Measurements from ENCODE around the gene MAGEE1. TPM values are rescaled to one million over a fixed set of nuclear protein-coding genes. Genes with fewer than 3 reads are reported as not detected.
A peak's percentile ranks its signal among the peaks of the same experiment; 100 is the strongest.

MAGEE1 gene
- total RNA-seq, 4 donors from 2014 or later = 2.7 to 3.7 (median 3.0) TPM

DNA sequence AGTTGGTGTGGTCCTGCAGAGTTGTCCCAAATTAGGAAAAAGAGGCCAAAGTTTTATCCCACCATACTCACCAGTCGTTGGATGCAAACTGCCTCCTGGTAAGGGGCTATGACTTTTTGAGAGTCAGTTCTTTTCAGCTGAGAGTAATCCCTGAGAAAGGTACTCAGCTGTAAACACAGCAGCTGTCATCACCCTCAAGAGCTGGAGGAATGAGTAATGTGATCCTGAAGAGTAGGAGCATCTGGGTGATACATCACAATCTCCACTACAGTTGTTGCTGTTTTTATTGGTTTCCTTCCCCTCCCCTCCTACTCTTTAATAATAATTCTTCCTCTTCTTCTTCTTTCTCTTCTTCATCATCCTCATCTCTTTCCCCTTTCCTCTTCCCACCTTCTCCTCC is 5.7 kb downstream of the MAGEE1 start:
- no peak for DNase-seq (ENCODE audit: low spot score in 2 of 2)
- no peak overlapping the region for H3K4me3 ChIP-seq (ENCODE audit: low read depth, poor library complexity, severe bottlenecking)
- intact Hi-C loops (cut with DNase I; ENCODE audit: low total_unique reads) = no loop called here
- TF ChIP-seq POLR2A (IDR thresholded peaks at IDR 0.05) (no peak), CTCF (IDR thresholded peaks at IDR 0.05) (no peak)
- WGBS, 2 donors = 60 to 73% methylated on average over 1 of the region's 1 CpG

GRCh38 chrX:76434103-76434741 is 6.7 kb downstream of the MAGEE1 start:
- no peak for TF ChIP-seq CTCF (IDR thresholded peaks at IDR 0.05)
- TF ChIP-seq POLR2A (IDR thresholded peaks at IDR 0.05) = no peak
- no peak for DNase-seq (ENCODE audit: low spot score in 2 of 2)
- H3K4me3 ChIP-seq (ENCODE audit: low read depth, poor library complexity, severe bottlenecking) = no peak overlapping the region
- 69 to 88% methylated on average over 3 of the region's 3 CpGs for WGBS, 2 donors
- intact Hi-C loops (cut with DNase I; ENCODE audit: low total_unique reads) = no loop called here

GRCh38 chrX:76439188-76439587 is 11.7 kb downstream of the MAGEE1 start:
- no peak for DNase-seq (ENCODE audit: low spot score in 2 of 2)
- TF ChIP-seq CTCF (IDR thresholded peaks at IDR 0.05) (no peak), POLR2A (IDR thresholded peaks at IDR 0.05) (no peak)
- H3K4me3 ChIP-seq (ENCODE audit: low read depth, poor library complexity, severe bottlenecking) = no peak overlapping the region
- intact Hi-C loops (cut with DNase I; ENCODE audit: low total_unique reads) = no loop called here

GRCh38 chrX:76453737-76454406 is 26.4 kb downstream of the MAGEE1 start:
- intact Hi-C loops (cut with DNase I; ENCODE audit: low total_unique reads) = loop anchor here (5.0 kb wide), 1 partner anchor 1902 kb away; no protein-coding TSS in a partner anchor
- 57 to 84% methylated on average over 2 of the region's 2 CpGs for WGBS, 2 donors
- H3K4me3 ChIP-seq (ENCODE audit: low read depth, poor library complexity, severe bottlenecking) = no peak overlapping the region
- TF ChIP-seq POLR2A (IDR thresholded peaks at IDR 0.05) = no peak
- no peak for TF ChIP-seq CTCF (IDR thresholded peaks at IDR 0.05)
- no peak for DNase-seq (ENCODE audit: low spot score in 2 of 2)

DNA sequence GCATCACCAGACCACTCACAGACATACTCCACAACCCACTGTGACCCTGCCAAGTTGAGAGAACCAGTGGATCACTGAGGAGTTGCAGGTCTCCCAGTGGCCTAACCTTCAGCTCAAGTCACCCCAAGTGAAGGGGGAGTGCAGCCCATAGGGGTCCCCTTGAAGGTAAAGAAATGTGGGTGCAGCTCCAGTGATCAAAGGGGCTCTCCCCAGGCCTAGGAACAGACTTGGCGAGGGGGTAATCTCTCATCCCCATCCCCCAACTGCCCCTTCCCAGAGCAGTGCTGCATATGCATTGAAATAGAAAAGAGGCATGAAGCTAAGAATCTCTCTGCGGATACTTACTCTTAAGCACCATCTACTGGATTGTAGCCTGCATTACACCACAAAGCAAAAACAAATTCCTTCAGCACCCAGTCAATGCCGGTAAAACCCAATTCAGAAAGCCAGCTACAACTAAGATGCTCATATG is 27.0 kb downstream of the MAGEE1 start:
- intact Hi-C loops (cut with DNase I; ENCODE audit: low total_unique reads) = loop anchor here (5.0 kb wide), 1 partner anchor 1902 kb away; no protein-coding TSS in a partner anchor
- 20 to 28% methylated on average over 3 of the region's 3 CpGs for WGBS, 2 donors
- H3K4me3 ChIP-seq (ENCODE audit: low read depth, poor library complexity, severe bottlenecking) = no peak overlapping the region
- TF ChIP-seq CTCF (IDR thresholded peaks at IDR 0.05) (no peak), POLR2A (IDR thresholded peaks at IDR 0.05) (no peak)
- peak in 1 of 2 donors; percentile 61 for DNase-seq (ENCODE audit: low spot score in 2 of 2)
